DND-41 (cell line): ENCODE results near the gene TMEM231.

ENCODE experiments used
- EZH2 ChIP-seq: IDR thresholded peaks from 3 replicates; pipeline ENCODE4 v1.6.1; 2012; ENCODE audit warnings: borderline replicate concordance, low read depth, mild to moderate bottlenecking, moderate library complexity, low read length, inconsistent platforms; ENCODE audit not compliant: severe bottlenecking
- TF ChIP-seq, protein P1 (sequence below): IDR thresholded peaks from 2 replicates; pipeline ENCODE4 v1.5.1; 2012; ENCODE audit warnings: borderline replicate concordance, low read length, moderate library complexity, mild to moderate bottlenecking; ENCODE audit not compliant: poor library complexity, severe bottlenecking; ENCODE audit errors: extremely low read depth

DNA sequence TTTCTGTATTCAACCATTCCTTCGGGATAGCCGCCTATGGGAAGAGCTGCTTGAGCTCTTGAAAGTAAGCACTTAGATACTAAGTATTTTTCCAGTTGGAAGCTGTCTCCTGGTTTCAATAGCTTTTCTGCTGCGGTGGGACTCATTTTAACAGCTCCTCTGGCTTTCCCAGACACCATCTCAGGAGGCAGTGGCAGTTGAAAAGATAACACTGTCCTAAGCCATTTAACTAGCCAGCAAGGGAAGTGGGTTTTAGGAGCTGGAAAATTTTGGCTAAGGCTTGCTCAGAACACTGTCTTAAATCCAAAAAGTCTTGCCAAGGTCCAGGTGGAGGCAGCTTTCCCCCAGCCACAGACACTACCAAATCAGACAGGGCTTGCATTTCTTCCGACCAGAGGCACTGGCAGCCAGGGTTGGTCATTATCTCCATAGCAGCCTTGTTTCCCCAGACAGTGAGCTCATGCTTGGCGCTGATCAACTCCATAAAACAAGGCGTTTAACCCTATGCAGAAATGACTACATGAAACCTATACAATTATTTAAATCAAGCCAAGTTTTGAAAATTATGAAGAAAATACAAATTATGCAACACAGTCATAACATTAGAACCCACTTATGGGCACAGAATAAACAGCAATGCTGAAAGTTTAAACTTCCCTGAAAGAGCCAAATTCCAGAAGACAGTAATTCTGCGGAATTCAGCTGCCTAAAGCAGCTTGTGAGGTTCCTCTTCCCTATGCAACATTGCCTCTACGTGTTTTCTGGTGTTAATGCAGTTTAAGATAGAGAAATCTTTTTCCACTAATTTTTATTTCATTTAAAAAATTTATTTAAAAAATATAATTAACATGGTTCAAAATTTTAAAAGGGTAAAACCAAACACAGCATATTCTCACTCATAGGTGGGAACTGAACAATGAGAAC lies 35.1 kb upstream of the TMEM231 start:
- TF ChIP-seq, protein P1, sequence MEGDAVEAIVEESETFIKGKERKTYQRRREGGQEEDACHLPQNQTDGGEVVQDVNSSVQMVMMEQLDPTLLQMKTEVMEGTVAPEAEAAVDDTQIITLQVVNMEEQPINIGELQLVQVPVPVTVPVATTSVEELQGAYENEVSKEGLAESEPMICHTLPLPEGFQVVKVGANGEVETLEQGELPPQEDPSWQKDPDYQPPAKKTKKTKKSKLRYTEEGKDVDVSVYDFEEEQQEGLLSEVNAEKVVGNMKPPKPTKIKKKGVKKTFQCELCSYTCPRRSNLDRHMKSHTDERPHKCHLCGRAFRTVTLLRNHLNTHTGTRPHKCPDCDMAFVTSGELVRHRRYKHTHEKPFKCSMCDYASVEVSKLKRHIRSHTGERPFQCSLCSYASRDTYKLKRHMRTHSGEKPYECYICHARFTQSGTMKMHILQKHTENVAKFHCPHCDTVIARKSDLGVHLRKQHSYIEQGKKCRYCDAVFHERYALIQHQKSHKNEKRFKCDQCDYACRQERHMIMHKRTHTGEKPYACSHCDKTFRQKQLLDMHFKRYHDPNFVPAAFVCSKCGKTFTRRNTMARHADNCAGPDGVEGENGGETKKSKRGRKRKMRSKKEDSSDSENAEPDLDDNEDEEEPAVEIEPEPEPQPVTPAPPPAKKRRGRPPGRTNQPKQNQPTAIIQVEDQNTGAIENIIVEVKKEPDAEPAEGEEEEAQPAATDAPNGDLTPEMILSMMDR: no peak
- TF ChIP-seq EZH2: no peak
